ENCODE results near the gene RAMP3. TPM values are rescaled to one million over a fixed set of nuclear protein-coding genes. Genes with fewer than 3 reads are reported as not detected.

Gene RAMP3
- total RNA-seq, 2 experiments from 2014 or later, result not detected

DNA sequence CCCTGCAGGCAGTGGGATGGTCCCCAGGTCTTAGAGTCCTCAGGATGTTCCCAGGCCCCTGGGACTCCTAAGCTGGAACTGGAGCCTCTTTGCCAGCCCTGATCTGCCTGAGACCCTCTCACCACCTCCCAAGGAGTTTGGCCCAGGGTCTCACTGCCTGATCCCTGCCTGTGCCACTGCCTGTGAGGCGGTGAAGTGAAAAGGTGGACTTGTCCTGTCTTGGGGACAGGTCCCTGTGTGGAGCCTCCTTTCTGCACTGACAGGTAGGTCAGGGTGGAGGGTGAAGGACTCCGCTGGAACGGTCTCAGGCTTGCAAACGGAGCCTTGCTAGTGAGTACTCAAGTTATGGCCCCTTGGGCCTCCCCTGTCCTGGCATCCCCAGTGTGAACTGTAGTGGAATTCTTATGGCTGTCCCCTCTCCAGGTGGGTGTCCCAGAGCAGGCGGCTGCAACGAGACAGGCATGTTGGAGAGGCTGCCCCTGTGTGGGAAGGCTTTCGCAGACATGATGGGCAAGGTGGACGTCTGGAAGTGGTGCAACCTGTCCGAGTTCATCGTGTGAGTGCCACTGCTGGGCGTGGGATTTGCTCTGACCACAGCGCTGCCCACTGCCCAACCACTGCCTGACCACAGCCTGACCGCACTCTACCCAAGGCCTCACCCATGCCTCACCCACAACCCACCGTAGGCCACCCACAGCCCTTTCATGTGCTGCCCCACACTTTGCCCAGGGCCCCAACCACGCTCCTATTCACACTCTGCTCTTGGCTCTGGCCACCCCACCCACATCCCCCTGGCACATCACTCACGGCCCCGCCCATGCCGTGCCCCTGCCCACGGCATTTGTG lies 19.5 kb downstream of the RAMP3 start:
- DNase-seq (no peak), ATAC-seq (no peak)
- ChIA-PET CTCF (no interaction called here), POLR2A (no interaction called here)
- TF ChIP-seq, protein P1, sequence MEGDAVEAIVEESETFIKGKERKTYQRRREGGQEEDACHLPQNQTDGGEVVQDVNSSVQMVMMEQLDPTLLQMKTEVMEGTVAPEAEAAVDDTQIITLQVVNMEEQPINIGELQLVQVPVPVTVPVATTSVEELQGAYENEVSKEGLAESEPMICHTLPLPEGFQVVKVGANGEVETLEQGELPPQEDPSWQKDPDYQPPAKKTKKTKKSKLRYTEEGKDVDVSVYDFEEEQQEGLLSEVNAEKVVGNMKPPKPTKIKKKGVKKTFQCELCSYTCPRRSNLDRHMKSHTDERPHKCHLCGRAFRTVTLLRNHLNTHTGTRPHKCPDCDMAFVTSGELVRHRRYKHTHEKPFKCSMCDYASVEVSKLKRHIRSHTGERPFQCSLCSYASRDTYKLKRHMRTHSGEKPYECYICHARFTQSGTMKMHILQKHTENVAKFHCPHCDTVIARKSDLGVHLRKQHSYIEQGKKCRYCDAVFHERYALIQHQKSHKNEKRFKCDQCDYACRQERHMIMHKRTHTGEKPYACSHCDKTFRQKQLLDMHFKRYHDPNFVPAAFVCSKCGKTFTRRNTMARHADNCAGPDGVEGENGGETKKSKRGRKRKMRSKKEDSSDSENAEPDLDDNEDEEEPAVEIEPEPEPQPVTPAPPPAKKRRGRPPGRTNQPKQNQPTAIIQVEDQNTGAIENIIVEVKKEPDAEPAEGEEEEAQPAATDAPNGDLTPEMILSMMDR (IDR thresholded peaks at IDR 0.05), result no peak
- H3K9me3 Mint-ChIP-seq, result no peaks in the 10 kb centered on the region
- H3K4me3 Mint-ChIP-seq, result no peak overlapping the region
- no peaks in the 10 kb centered on the region for H3K4me1 Mint-ChIP-seq (ENCODE audit: low read depth)
- H3K36me3 Mint-ChIP-seq (ENCODE audit: low read depth), result no peaks in the 10 kb centered on the region
- intact Hi-C loops (cut with micrococcal nuclease), result no loop called here
- H3K27me3 Mint-ChIP-seq, result peaks cover 5% of the 10 kb centered on the region
- H3K27ac Mint-ChIP-seq, result no peak overlapping the region

DNA sequence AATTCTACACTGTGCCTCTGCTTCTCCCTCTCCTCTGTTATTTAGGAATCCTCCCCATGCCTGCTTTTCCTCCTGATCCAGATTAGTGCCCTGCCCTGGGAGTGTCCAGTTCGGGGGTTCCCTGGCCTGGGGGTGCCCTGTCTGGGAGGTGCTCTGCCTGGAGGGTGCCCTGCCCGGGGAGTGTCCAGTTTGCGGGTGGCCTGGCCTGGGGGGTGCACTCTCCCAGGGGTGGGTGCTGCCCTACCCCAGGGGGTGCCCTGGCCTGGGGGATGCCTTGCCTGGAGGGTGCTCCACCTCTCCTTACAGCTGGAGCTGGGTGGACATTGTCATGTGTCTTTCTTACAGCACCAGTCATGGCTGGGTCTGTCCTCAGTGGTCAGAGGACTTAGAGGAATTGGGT lies 20.2 kb downstream of the RAMP3 start:
- TF ChIP-seq, protein P1 (IDR thresholded peaks at IDR 0.05), result no peak
- CTCF ChIA-PET, result interaction anchor here (1.0 kb wide), 1 partner anchor 82 kb away, joined by 3 read pairs; no protein-coding TSS in a partner anchor
- Mint-ChIP-seq H3K4me3 (no peak overlapping the region), H3K27ac (no peak overlapping the region), H3K27me3 (peaks cover 5% of the 10 kb centered on the region), H3K4me1 (ENCODE audit: low read depth) (no peaks in the 10 kb centered on the region), H3K9me3 (no peaks in the 10 kb centered on the region), H3K36me3 (ENCODE audit: low read depth) (no peaks in the 10 kb centered on the region)
- no peak for DNase-seq
- intact Hi-C loops (cut with micrococcal nuclease), result no loop called here
- POLR2A ChIA-PET, result no interaction called here
- ATAC-seq, result no peak

DNA sequence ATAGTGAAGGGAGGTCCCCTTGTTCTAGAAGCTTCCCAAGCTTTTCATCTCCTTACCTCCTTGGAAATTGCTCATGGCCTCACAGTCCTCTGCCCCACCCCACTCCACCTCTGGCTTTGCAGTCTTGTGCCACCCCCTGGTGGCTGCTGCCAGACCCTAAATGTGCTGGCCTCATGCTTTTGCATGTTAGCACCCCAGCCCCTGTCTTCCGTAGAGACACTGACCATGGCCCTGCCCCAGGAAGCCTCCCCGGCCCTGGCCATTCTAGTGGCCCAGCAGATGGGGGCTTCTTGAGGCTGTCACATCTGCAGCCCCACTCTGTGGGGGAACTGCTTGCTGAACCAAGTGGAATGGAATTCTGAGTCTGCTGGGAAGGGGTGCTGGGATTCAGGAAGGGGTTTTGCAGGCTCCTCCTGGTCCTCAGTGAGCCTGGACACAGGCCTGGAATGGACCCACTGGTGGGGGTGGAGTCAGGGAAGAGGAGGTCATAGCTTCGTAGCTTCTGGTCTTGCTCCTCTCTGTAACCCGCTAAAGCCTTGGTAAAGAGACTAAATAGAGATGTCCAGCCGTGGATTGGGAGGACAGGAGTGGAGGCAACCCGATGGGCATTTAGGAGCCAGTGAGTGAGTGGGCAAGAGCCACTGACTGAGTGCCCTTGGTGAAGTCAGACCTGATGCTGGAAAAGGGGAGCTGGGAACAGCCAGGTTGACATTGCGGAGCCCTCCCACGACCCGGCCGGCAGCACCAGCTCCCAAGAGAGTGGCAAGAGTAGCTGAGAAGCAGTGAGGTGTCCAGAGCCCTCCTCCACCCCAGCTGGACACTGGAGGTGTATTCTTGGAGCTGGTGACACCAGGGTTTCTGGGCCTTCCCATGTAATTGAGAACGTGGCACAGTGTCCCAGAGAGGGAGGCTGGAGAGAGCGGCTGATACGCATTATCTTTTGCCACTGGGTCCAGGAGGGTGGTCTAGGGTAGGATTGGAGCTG lies 20.9 kb downstream of the RAMP3 start:
- intact Hi-C loops (cut with micrococcal nuclease), result no loop called here
- no peaks in the 10 kb centered on the region for H3K9me3 Mint-ChIP-seq
- H3K27me3 Mint-ChIP-seq, result peaks cover 5% of the 10 kb centered on the region
- ATAC-seq, result peak; percentile 34
- DNase-seq, result peak; percentile 26
- TF ChIP-seq, protein P1 (IDR thresholded peaks at IDR 0.05), result no peak
- no peak overlapping the region for H3K4me3 Mint-ChIP-seq
- CTCF ChIA-PET, result interaction anchor here (0.7 to 2.1 kb wide), 5 partner anchors 24 to 81 kb away, joined by 3 to 6 read pairs (median 3); no protein-coding TSS in a partner anchor
- no peaks in the 10 kb centered on the region for H3K36me3 Mint-ChIP-seq (ENCODE audit: low read depth)
- H3K4me1 Mint-ChIP-seq (ENCODE audit: low read depth), result no peaks in the 10 kb centered on the region
- H3K27ac Mint-ChIP-seq, result no peak overlapping the region
- POLR2A ChIA-PET, result interaction anchor here (1.2 kb wide), 1 partner anchor 40 kb away, joined by 3 read pairs; no protein-coding TSS in a partner anchor

DNA sequence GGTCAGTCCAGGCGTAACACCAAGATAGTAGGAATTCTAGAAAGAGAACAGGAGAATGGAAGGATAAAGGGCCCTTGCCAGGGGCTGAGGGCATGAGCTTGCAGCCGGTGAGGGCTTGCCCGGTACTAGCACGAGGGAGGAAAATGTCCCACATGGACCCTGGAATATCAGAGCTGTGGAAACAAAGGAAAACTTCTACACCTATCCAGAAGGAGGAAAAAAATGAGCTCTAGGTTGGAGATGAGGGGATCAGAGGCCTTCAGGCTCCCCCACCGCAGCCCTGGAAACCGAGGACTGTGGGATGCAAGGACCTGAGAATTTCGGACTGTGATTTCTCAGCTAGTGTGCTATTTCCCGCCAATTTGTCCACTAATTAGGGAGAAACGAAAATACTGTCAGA lies 22.1 kb downstream of the RAMP3 start:
- Mint-ChIP-seq H3K27ac (no peak overlapping the region), H3K4me3 (no peak overlapping the region), H3K4me1 (ENCODE audit: low read depth) (no peaks in the 10 kb centered on the region), H3K9me3 (no peaks in the 10 kb centered on the region), H3K36me3 (ENCODE audit: low read depth) (no peaks in the 10 kb centered on the region), H3K27me3 (peaks cover 5% of the 10 kb centered on the region)
- TF ChIP-seq, protein P1 (IDR thresholded peaks at IDR 0.05), result no peak
- intact Hi-C loops (cut with micrococcal nuclease), result no loop called here
- POLR2A ChIA-PET, result interaction anchor here (1.2 kb wide), 1 partner anchor 39 kb away, joined by 3 read pairs; no protein-coding TSS in a partner anchor
- no peak for DNase-seq
- CTCF ChIA-PET, result interaction anchor here (1.3 to 2.1 kb wide), 2 partner anchors 44 to 80 kb away, joined by 4 to 6 read pairs; no protein-coding TSS in a partner anchor
- no peak for ATAC-seq

Measured in activated CD8-positive, alpha-beta T cell treated with anti-CD3 and anti-CD28 coated beads for 36 hours (primary cell).